HG03097 (cell line): ENCODE data around the gene NME2.
"Not testable (repeated sequence)": the region's sequence is repeated elsewhere in the genome, so short reads cannot be mapped to it uniquely, and the experiment has no call there.

Experiments
- ATAC-seq: cut with Tn5 transposase; IDR thresholded peaks from one replicate; pipeline ENCODE4 v1.9.1; 2021; ENCODE audit not compliant: unreplicated experiment, low FRiP score

The NME2 gene

GRCh38 chr17:51166198-51166986 is at the start of gene NME2:
Gene NME2 (plus strand): TSS chr17:51166411. CDS start chr17:51166831, 420 bp downstream.
- peak; percentile 68 for ATAC-seq

DNA sequence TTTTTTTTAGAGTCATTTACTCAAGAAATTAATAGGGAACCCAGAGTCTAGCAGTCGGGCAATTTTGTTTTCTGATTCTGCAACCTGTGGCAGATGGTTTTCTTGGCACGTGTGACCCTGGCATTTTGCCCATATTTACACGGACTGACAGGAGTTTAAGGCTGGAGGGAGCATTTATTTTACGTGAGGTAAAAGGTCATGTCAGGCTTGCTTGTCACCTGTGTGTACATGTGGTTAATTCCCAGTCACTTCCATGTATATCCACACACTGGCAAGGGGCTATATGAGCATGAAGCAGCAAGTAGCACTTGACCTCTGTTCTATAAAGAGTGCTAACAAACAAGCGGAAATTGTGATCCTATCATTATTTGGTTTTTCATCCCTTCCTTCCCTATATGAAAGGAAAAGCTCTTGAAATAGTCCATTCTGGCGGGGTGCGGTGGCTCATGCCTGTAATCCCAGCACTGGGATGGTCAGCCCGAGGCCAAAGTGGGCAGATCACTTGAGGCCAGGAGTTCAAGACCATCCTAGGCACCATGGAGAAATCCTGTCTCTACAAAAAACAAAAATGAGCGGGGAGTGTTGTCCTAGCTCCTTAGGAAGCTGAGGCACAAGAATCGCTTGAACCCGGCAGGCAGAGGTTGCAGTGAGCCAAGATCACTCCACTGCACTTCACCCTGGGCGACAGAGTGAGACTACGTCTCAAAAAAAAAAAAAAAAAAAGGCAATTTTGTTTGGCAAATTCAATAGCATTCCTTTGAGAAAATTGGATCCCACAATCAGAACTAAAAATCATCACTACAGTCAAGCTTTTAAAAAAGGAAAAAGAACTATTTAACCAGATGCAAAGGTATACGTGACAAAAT is 47.6 kb upstream of the NME2 start:
- ATAC-seq: no peak

- peak; percentile 19 for ATAC-seq
Measured at GRCh38 chr17:51119415-51120356, 46.5 kb upstream of the NME2 start.

DNA sequence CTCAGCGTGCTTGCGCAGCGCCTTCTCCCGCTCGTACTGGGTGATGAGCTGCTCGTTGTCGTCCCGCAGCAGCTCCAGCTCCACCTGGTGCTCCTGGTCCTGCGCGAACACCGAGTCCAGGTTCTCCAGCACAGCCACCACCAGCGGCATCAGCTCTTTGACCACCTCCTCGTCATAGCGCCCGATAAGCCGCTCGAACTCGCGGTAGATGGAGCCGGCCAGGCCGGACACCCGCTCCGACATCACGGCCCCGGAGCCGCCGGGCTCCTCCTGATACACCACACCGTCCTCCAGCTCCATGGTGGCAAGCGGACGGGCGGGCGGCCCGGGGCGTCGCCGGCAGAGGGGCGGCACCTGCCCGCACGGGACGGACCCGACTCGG is 45.9 kb upstream of the NME2 start:
- peak; percentile 23 for ATAC-seq

- ATAC-seq: peak; percentile 68
Measured at GRCh38 chr17:51120739-51121619, 45.2 kb upstream of the NME2 start, which contains the start of gene SPAG9. Gene SPAG9 (minus strand): TSS chr17:51120868. CDS start chr17:51120656, 212 bp downstream.

GRCh38 chr17:51121620-51122472 is 44.4 kb upstream of the NME2 start:
- ATAC-seq: peak; percentile 36

GRCh38 chr17:51122473-51123115 is 43.6 kb upstream of the NME2 start:
- not testable (repeated sequence) for ATAC-seq

DNA sequence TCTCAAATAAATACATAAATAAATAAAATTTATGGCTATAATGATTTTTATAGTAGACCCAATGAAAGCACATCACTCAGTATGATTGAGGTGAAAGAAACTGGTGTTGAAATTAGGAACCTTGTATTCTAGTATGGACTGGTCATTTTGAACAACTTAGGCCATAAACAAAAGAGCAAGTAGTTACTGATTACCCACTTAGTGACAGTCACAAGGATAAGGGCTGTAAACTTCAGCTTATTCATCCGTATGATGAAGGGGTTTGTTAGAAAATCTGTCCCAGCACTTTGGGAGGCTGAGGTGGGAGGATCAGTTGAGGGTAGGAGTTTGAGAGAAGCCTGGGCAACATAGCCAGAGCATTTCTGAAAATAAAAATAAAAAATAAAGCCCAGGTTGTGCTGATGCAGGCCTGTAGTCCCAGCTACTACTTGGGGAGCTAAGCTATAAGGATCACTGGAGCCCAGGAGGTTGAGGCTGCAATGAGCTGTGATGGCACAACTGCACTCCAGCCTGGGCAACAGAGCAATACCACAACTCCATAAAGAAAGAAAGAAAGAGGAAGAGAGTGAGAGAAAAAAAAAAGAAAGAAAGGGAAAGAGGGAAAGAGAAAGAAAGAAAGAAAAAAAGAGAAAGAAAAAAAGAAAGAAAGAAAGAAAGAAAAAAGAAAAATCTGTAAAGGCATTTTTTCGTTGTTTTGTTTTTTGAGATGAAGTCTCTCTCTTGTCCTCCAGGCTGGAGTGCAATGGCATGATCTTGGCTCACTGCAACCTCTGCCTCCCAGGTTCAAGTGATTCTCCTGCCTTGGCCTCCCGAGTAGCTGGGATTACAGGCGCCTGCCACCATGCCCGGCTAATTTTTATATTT is 41.3 kb upstream of the NME2 start:
- ATAC-seq: no peak

DNA sequence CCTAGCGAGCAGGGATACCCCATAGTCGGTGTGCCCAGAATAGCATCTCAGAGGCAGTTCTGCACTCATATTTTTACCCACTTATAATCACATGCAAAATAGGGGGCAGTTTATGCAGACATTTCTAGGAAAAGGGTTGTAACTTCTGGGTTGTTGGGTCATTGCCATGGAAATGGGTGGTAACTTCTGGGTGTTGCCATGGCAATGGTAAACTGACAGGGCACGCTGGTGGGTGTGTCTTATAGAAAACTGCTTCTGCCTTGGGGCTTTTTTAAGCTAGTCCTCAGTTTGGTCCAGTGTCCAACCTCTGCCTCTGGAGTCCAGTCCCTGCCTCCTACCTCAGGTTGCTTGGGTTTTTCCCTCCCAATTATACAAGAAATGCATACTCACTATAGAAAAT is 38.1 kb upstream of the NME2 start:
- no peak for ATAC-seq

DNA sequence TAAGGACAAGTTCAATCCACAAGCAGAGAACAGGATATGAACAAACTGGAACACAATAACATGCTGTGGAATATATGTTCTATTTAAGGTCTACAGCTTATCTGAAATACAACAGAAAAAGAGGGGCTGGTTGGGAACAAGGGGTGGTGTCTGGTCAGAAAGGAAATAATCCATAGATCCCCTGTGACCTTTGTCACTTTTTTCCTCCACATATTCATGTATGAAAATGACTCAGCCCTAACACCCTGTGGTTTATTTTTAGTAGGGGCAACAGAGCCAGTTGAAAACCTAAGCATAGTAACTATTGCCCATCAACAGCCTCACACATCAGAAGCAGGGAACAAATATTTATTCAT is 33.3 kb upstream of the NME2 start:
- peak; percentile 62 for ATAC-seq

- ATAC-seq: no peak
Measured at GRCh38 chr17:51133365-51133764, 32.8 kb upstream of the NME2 start.

DNA sequence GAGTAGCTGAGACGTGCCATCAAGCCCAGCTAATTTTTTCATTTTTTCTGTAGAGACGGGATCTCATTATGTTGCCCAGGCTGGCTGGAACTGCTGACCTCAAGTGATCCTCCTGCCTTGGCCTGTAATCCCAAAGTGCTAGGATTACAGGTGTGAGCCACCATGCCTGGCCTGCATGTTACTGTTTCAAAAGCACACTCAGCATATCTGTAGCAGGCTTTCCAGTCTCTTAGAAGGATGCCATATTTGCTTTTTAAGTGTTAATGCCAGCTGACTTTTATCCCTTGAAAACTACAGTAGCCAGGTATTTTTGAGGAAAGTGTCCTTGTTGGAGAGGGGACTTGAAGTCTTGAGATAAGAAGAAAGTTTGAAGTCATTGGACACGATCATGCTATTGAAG is 30.3 kb upstream of the NME2 start:
- no peak for ATAC-seq

DNA sequence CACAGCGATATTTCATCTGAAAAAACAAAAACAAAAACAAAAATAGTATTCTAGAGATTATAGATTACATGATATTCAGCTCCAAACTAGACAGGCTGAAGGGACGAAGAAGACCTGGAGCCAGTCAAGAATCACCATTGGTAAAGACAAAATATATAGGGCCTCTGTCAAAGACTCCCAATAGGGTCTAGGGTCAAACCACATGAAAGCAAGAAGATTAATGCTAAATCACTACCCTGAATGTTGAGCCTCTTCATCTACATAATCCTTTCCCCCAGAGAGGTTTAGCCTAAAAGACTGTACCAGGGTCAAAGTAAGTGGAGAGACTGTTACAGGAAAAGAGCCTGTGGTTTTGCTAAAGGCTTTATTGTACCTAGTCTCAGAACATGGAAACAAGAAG is 23.6 kb upstream of the NME2 start:
- no peak for ATAC-seq

DNA sequence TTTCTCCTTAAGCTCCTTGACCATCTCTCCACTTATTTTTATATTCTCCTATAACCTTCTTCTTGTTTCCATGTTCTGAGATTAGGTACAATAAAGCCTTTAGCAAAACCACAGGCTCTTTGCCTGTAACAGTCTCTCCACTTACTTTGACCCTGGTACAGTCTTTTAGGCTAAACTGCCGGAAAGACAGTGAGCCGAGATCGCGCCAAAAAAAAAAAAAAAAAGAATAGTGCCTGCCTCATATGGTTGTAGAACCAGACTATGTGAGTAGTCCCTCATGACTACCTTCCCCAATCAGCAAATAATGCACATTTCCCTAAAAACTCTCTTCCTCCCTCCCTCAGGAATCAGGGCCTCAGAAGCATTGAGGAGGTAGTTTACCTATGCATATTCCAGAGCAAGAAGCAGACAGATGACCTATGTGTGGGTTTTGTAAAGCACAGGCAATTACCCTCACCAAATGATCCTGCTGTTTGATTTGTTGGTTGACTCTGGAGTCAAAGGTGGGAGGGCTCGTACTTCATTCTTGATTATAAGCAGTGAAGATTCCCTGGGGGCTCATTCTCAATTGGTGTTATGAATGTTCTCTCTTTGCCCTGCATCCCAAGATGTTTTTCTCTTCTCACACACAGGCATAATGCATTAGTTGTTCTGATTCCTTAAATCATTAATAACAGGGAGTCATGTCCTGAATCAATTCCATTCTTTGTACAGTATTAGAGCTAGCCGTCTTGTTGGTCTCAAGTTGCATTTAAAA is 21.8 kb upstream of the NME2 start:
- ATAC-seq: no peak

GRCh38 chr17:51147650-51148049 is 18.6 kb upstream of the NME2 start:
- ATAC-seq: no peak

DNA sequence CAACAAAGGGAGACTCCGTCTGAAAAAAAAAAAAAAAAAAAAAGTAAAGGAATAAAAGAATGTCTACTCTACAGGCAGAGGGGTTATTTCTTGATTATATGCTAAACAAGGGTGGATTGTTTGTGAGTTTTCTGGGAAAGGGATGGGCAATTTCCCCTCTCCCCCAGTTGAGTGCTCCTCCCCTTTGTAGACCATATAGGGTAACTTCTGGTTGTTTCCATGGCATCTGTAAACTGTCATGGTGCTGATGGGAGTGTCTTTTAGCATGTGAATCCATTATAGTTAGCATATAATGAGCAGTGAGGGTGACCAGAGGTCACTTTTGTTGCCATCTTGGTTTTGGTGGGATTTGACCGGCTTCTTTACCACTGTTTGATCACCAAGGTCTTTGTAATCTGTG is 17.0 kb upstream of the NME2 start:
- no peak for ATAC-seq

DNA sequence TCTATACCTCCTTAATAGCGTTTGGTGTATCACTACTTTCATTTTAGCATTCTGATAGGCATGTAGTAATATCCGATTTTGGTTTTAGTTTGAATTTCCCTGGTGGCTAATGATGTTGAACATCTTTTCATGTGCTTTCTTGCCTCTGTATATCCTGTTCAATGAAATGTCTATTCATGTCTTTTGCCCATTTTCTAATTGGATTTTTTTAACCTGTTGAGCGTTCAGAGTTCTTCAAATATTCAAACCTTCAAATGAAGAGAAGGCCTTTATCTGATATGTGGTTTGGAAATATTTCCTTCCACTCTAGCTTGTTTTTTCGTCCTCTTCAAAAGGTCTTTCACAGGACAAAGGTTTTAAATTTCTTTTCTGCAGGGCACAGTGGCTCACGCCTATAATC is 15.3 kb upstream of the NME2 start:
- no peak for ATAC-seq
